ENCODE results near the gene CTNNA2. TPM values are rescaled to one million over a fixed set of nuclear protein-coding genes. Genes with fewer than 3 reads are reported as not detected.

CTNNA2 gene
- total RNA-seq, 4 donors from 2014 or later = 0.40 to 1.7 (median 1.5) TPM; not detected in 1

GRCh38 chr2:80312282-80312839, 799.5 kb downstream of the CTNNA2 start:
- WGBS, 2 donors (ENCODE audit: low coverage in 1 of 2) = 84 to 92% methylated on average over 5 of the region's 5 CpGs
- no peak for DNase-seq
- H3K27me3 ChIP-seq = peaks cover under 1% of the 10 kb centered on the region
- no peak for TF ChIP-seq POLR2A (IDR thresholded peaks at IDR 0.05)
- no peak for TF ChIP-seq CTCF (IDR thresholded peaks at IDR 0.05)
- TF ChIP-seq EP300 (IDR thresholded peaks at IDR 0.05; ENCODE audit: low read depth) = no peak
- TF ChIP-seq POLR2AphosphoS5 (IDR thresholded peaks at IDR 0.05) = no peak
- in situ Hi-C loops (cut with MboI; ENCODE audit: low pct_ligation_motif_present in 1 of 4, low pct_unique_long_range_greater_than_20kb in 1 of 4, low sequenced_read_pairs in 3 of 4) = no loop called here
- no peaks in the 10 kb centered on the region for H3K36me3 ChIP-seq
- H3K4me3 ChIP-seq = no peak overlapping the region
- intact Hi-C loops (cut with DNase I; ENCODE audit: low total_unique reads) = no loop called here
- H3K27ac ChIP-seq = no peak overlapping the region
- H3K4me1 ChIP-seq = peaks cover 0 to 3% (median 0%) of the 10 kb centered on the region in 4 donors
- H3K9me3 ChIP-seq = no peaks in the 10 kb centered on the region

- Histone ChIP-seq H3K36me3 (no peaks in the 10 kb centered on the region), H3K4me3 (no peak overlapping the region), H3K27me3 (peaks cover 43% of the 10 kb centered on the region), H3K27ac (no peak overlapping the region), H3K4me1 (no peaks in the 10 kb centered on the region), H3K9me3 (no peaks in the 10 kb centered on the region)
- TF ChIP-seq POLR2AphosphoS5 (IDR thresholded peaks at IDR 0.05) (no peak), POLR2A (IDR thresholded peaks at IDR 0.05) (no peak), CTCF (IDR thresholded peaks at IDR 0.05) (no peak), EP300 (IDR thresholded peaks at IDR 0.05; ENCODE audit: low read depth) (no peak)
- intact Hi-C loops (cut with DNase I; ENCODE audit: low total_unique reads) (no loop called here), in situ Hi-C loops (cut with MboI; ENCODE audit: low pct_ligation_motif_present in 1 of 4, low pct_unique_long_range_greater_than_20kb in 1 of 4, low sequenced_read_pairs in 3 of 4) (no loop called here)
- WGBS, 2 donors (ENCODE audit: low coverage in 1 of 2) = 40 to 51% methylated on average over 1 to 35 of the region's 42 CpGs
- DNase-seq = no peak
Observed at GRCh38 chr2:80322311-80322920, 809.6 kb downstream of the CTNNA2 start.

GRCh38 chr2:80322958-80323357, 810.1 kb downstream of the CTNNA2 start:
- Histone ChIP-seq H3K27ac (no peak overlapping the region), H3K4me3 (no peak overlapping the region), H3K9me3 (no peaks in the 10 kb centered on the region), H3K27me3 (peaks cover 43% of the 10 kb centered on the region), H3K36me3 (no peaks in the 10 kb centered on the region), H3K4me1 (no peaks in the 10 kb centered on the region)
- 72 to 76% methylated on average over 7 to 14 of the region's 14 CpGs for WGBS, 2 donors (ENCODE audit: low coverage in 1 of 2)
- no peak for DNase-seq
- intact Hi-C loops (cut with DNase I; ENCODE audit: low total_unique reads) = no loop called here
- in situ Hi-C loops (cut with MboI; ENCODE audit: low pct_ligation_motif_present in 1 of 4, low pct_unique_long_range_greater_than_20kb in 1 of 4, low sequenced_read_pairs in 3 of 4) = no loop called here
- TF ChIP-seq CTCF (IDR thresholded peaks at IDR 0.05) (no peak), EP300 (IDR thresholded peaks at IDR 0.05; ENCODE audit: low read depth) (no peak), POLR2A (IDR thresholded peaks at IDR 0.05) (no peak), POLR2AphosphoS5 (IDR thresholded peaks at IDR 0.05) (no peak)

- no peaks in the 10 kb centered on the region for H3K36me3 ChIP-seq
- H3K4me3 ChIP-seq = no peak overlapping the region
- H3K4me1 ChIP-seq = no peaks in the 10 kb centered on the region
- peaks cover 43% of the 10 kb centered on the region for H3K27me3 ChIP-seq
- no peak overlapping the region for H3K27ac ChIP-seq
- intact Hi-C loops (cut with DNase I; ENCODE audit: low total_unique reads) = no loop called here
- in situ Hi-C loops (cut with MboI; ENCODE audit: low pct_ligation_motif_present in 1 of 4, low pct_unique_long_range_greater_than_20kb in 1 of 4, low sequenced_read_pairs in 3 of 4) = no loop called here
- H3K9me3 ChIP-seq = no peaks in the 10 kb centered on the region
- 60 to 62% methylated on average over 1 of the region's 1 CpG for WGBS, 2 donors (ENCODE audit: low coverage in 1 of 2)
- no peak for DNase-seq
- TF ChIP-seq POLR2AphosphoS5 (IDR thresholded peaks at IDR 0.05) (no peak), EP300 (IDR thresholded peaks at IDR 0.05; ENCODE audit: low read depth) (no peak), CTCF (IDR thresholded peaks at IDR 0.05) (no peak), POLR2A (IDR thresholded peaks at IDR 0.05) (no peak)
Observed at GRCh38 chr2:80323610-80324009, 810.8 kb downstream of the CTNNA2 start.

Data from transverse colon (tissue), 4 donors.